Thyroid gland (tissue), 4 donors: ENCODE measurements around the gene CPN2. TPM values are rescaled to one million over a fixed set of nuclear protein-coding genes. Genes with fewer than 3 reads are reported as not detected.

Experiments used
- DNase-seq, 2 donors: peaks; one replicate each; pipeline ENCODE4 v3.0.0-alpha.2; 2019
- H3K27ac ChIP-seq, 3 donors: fragments of 200-600 bp; sonication (generic); 1 replicate in 2 of 3; 2 replicates in 1 of 3; pipeline ENCODE4 v1.5.1; 2016 to 2019; ENCODE audit warnings: mild to moderate bottlenecking in 1 of 3, moderate library complexity in 1 of 3
- H3K27me3 ChIP-seq: fragments of 200-600 bp; sonication (generic); one replicate; pipeline ENCODE4 v1.5.1; 2019
- H3K36me3 ChIP-seq, 2 donors: fragments of 200-600 bp; sonication (generic); one replicate each; pipeline ENCODE4 v1.5.1; 2016 to 2019
- H3K4me1 ChIP-seq, 2 donors: fragments of 200-600 bp; sonication (generic); one replicate each; pipeline ENCODE4 v1.5.1; 2017 to 2019
- H3K4me3 ChIP-seq, 3 donors: fragments of 200-600 bp; sonication (generic); replicated peaks in 1 of 3; 1 replicate in 2 of 3; 2 replicates in 1 of 3; pipeline ENCODE4 v1.5.1; 2016; ENCODE audit warnings: mild to moderate bottlenecking in 1 of 3
- H3K9me3 ChIP-seq: fragments of 200-600 bp; sonication (generic); one replicate; pipeline ENCODE4 v1.5.1; 2017
- POLR2A ChIP-seq, 2 donors: fragments of 450-650 bp; IDR thresholded peaks; one replicate each; pipeline ENCODE4 v1.6.1; 2017; ENCODE audit warnings: antibody characterized with exemption in 2 of 2, mild to moderate bottlenecking in 2 of 2, moderate library complexity in 1 of 2
- whole genome bisulfite sequencing, 2 donors: methylation state at CpG; one replicate each; pipeline ENCODE4 v1.1.5; 2017; 5-methylcytosine and 5-hydroxymethylcytosine counted together
- intact Hi-C: fragments of 100-400 bp; cut with DNase I; formaldehyde crosslinking; loops from one replicate; pipeline ENCODE4 v1.15.1; 2023
- total RNA-seq, 4 donors: library from RNA; depleted of rRNA; stranded (reverse); fragments of >200 nt; gene quantifications; one replicate each; pipeline ENCODE4 v1.2.3, GENCODE V29; 2016
- TF ChIP-seq, protein P1 (sequence below), 6 experiments: fragments of 200-600 bp in 3 of 6; fragments of 450-650 bp in 3 of 6; sonication (generic) in 3 of 6; IDR thresholded peaks; one replicate each; pipeline ENCODE4 v1.5.1; 2016 to 2019; ENCODE audit warnings: antibody characterized with exemption in 6 of 6, mild to moderate bottlenecking in 2 of 6, inconsistent platforms in 1 of 6, moderate library complexity in 1 of 6

Gene CPN2, protein sequence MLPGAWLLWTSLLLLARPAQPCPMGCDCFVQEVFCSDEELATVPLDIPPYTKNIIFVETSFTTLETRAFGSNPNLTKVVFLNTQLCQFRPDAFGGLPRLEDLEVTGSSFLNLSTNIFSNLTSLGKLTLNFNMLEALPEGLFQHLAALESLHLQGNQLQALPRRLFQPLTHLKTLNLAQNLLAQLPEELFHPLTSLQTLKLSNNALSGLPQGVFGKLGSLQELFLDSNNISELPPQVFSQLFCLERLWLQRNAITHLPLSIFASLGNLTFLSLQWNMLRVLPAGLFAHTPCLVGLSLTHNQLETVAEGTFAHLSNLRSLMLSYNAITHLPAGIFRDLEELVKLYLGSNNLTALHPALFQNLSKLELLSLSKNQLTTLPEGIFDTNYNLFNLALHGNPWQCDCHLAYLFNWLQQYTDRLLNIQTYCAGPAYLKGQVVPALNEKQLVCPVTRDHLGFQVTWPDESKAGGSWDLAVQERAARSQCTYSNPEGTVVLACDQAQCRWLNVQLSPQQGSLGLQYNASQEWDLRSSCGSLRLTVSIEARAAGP
- total RNA-seq: not detected

DNA sequence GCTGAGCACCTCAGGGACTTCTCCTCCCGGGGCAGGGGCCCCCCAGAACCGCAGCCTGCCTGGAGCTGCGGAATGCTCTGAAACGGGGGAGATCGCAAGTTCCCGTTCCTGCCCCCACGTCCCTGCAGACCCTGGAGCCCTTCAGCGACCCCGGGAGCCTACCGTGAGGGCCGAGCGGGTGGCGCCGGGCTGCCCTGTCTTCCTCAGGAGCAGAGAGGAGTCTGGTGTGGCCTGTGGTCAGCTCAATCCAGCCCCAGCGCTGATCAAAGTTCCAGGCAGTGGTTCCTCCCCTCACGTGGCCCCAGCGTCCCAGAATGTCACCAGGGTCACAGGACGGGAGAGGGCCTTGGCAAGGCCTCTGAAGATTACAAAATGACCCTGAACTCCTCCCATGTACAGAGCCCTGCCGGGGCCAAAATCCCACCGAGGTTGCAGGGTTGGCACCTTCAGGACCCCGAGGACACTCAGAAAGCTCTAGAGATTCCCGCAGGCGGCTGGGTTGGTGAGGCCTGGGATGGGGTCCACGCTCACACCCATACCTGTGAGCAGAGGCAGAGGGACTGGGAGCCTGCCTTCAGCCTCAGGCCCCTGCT lies at the start of gene CPN2:
Gene CPN2, minus strand, starts transcription at position 249 of the 593 bp plus-strand sequence. CDS start 8,626 bp downstream, outside the sequence.
- TF ChIP-seq, protein P1, sequence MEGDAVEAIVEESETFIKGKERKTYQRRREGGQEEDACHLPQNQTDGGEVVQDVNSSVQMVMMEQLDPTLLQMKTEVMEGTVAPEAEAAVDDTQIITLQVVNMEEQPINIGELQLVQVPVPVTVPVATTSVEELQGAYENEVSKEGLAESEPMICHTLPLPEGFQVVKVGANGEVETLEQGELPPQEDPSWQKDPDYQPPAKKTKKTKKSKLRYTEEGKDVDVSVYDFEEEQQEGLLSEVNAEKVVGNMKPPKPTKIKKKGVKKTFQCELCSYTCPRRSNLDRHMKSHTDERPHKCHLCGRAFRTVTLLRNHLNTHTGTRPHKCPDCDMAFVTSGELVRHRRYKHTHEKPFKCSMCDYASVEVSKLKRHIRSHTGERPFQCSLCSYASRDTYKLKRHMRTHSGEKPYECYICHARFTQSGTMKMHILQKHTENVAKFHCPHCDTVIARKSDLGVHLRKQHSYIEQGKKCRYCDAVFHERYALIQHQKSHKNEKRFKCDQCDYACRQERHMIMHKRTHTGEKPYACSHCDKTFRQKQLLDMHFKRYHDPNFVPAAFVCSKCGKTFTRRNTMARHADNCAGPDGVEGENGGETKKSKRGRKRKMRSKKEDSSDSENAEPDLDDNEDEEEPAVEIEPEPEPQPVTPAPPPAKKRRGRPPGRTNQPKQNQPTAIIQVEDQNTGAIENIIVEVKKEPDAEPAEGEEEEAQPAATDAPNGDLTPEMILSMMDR (IDR thresholded peaks at IDR 0.05): no peak
- TF ChIP-seq POLR2A (IDR thresholded peaks at IDR 0.05): no peak
- 80 to 94% methylated on average over 12 to 16 of the region's 24 CpGs for WGBS, 2 donors
- H3K4me3 ChIP-seq: no peak within 1 kb of the TSS
- no peaks in the 10 kb centered on the region for H3K9me3 ChIP-seq
- no peak within 1 kb of the TSS for H3K27ac ChIP-seq
- H3K36me3 ChIP-seq: no peaks in the 10 kb centered on the region
- intact Hi-C loops: no loop called here
- H3K27me3 ChIP-seq: no peaks in the 10 kb centered on the region
- no peak for DNase-seq
- H3K4me1 ChIP-seq: no peaks in the 10 kb centered on the region

DNA sequence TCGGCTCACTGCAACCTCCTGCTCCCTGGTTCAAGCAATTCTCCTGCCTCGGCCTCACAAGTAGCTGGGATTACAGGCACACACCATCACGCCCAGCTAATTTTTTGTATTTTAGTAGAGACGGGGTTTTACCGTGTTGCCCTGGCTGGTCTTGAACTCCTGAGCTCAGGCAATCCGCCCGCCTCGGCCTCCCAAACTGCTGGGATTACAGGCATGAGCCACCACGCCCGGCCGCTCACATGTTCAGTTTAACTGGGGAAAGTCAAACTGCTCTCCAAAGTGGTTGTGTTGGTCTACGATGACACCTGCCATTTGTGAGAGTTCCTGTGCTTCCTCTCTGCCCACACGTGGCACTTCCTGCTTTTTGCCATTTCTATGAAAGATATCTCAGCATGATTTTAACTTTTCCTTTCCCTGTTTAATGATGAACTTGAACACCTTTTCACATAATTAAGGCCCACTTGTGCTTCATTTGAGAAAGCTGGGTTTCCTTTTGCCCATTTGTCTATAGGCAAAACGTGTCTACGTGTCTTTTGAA lies 48.8 kb upstream of the CPN2 start:
- intact Hi-C loops: loop anchor here (5.0 kb wide), 1 partner anchor 58 kb away; no protein-coding TSS in a partner anchor
- H3K36me3 ChIP-seq: no peaks in the 10 kb centered on the region
- H3K27me3 ChIP-seq: no peaks in the 10 kb centered on the region
- WGBS, 2 donors: 88 to 91% methylated on average over 15 of the region's 15 CpGs
- no peak overlapping the region for H3K27ac ChIP-seq
- no peak overlapping the region for H3K4me3 ChIP-seq
- no peak for DNase-seq
- peaks cover 19 to 32% of the 10 kb centered on the region in 2 donors for H3K4me1 ChIP-seq
- no peak for TF ChIP-seq POLR2A (IDR thresholded peaks at IDR 0.05)
- TF ChIP-seq, protein P1 (IDR thresholded peaks at IDR 0.05): no peak
- no peaks in the 10 kb centered on the region for H3K9me3 ChIP-seq

DNA sequence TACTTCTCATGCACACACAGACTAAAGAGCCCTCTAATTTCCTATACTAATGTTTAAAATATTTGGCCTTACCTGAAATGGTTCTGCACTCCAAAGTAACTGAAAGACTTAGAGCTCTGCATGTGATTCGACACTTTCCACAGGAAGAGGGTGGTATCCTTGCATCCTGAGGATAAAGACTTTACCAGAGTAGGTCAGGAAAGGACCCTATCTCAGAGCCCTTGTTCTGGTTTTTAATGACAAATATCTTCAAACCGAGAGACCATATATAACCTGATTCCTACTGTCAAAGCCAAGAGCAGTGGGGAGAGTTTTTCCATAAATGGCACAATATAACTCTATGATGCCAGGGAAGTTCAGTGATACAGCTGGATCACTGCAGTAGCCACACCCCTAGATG lies 48.0 kb upstream of the CPN2 start, which contains the start of gene GP5:
Gene GP5, minus strand, starts transcription at position 101 of the 400 bp plus-strand sequence. CDS start 984 bp downstream, outside the sequence.
- Histone ChIP-seq H3K27ac (no peak within 1 kb of the TSS), H3K36me3 (no peaks in the 10 kb centered on the region), H3K4me1 (peaks cover 19 to 34% of the 10 kb centered on the region in 2 donors), H3K9me3 (no peaks in the 10 kb centered on the region), H3K27me3 (no peaks in the 10 kb centered on the region), H3K4me3 (no peak within 1 kb of the TSS)
- intact Hi-C loops: loop anchor here (5.0 kb wide), 1 partner anchor 57 kb away; no protein-coding TSS in a partner anchor
- TF ChIP-seq, protein P1 (IDR thresholded peaks at IDR 0.05): no peak
- no peak for TF ChIP-seq POLR2A (IDR thresholded peaks at IDR 0.05)
- DNase-seq: no peak
- WGBS, 2 donors: 74 to 86% methylated on average over 2 of the region's 2 CpGs

DNA sequence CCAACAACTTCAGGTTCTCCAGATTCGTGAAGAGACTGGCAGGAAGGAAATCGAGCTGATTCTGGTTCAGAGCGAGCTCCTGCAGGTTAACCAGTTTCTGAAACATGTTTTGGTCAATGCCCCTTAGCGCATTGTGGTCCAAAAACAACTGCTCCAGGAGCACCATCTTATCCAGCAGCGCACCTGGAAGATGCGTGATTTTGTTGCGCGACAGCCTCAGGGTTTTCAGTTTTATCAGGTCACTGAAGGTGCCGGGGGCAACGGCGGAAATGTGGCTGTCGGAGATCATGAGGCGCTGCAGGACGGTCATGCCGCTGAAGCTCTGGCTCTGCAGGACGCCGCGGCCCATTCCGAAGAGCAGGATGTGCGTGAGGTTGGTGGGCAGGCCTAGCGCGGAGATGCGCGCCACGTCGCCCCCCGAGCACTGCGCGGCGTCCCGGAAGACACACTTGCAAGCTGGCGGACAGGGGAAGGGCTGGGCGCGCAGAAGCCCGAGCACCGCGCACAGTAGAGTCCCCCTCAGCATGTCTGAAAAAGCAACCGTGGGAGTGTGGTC lies 46.7 kb upstream of the CPN2 start:
- no peak for TF ChIP-seq POLR2A (IDR thresholded peaks at IDR 0.05)
- TF ChIP-seq, protein P1 (IDR thresholded peaks at IDR 0.05): no peak
- WGBS, 2 donors: 29 to 39% methylated on average over 22 to 31 of the region's 38 CpGs
- Histone ChIP-seq H3K4me1 (peaks cover 19 to 34% of the 10 kb centered on the region in 2 donors), H3K9me3 (no peaks in the 10 kb centered on the region), H3K27ac (no peak overlapping the region), H3K27me3 (no peaks in the 10 kb centered on the region), H3K4me3 (no peak overlapping the region), H3K36me3 (no peaks in the 10 kb centered on the region)
- DNase-seq: no peak
- intact Hi-C loops: loop anchor here (5.0 kb wide), 1 partner anchor 56 kb away; no protein-coding TSS in a partner anchor
